ENCODE data around the gene CNIH3. TPM values are rescaled to one million over a fixed set of nuclear protein-coding genes. Genes with fewer than 3 reads are reported as not detected.

CNIH3 gene
- total and polyA plus RNA-seq, 5 donors from 2014 or later = 1.4 to 2.6 (median 1.9) TPM

DNA sequence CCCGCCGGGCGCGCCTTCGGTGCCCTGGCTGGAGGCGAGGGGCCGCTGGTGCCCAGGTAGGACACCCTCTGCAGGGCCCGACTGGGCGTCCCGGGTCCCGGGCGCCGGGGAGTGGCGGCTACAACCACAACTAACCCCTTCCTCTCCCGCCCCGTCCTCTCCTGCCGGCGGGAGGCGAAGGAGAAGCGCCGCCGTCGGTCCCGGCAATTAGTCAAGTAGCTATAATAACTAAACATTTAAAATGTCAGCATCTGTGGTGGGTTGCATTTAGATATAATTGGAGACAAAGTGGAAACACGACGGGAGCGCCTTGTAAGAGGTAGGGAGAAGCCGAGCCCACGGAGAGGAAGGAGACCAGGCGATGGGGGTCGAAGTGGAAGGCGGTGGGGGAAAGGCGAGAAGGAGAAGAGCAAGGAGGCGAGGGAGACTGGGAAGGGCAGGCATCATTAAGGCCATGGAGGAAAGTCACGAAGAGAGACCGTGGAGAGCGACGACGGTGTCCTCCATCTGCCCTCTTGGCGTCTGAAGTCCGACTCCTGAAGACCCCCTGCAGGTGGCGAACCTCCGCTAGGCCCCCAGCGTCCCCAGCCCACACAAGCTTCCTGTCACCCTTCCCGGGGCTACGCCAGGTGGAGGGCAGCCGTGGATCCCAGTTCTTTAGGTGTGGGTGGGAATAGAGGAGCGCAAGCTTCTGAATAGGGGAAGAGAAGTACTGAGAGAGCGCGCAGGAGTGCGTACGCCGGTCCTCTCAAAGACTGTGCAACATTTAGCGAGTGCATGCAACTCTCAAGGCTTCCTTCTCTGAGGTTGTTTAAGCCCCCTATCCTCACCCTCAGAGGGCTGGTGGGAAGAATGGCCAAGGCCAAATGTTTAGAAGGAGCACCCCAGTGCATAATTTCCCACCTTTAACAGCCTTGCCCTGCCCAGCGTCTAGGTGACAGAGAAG is 1.6 kb downstream of the CNIH3 start:
- Histone ChIP-seq H3K4me1 (ENCODE audit: control insufficient read depth, insufficient read depth, low read length, poor library complexity, severe bottlenecking) (peaks cover 26% of the 10 kb centered on the region), H3K9me3 (ENCODE audit: control insufficient read depth in 2 of 2, low read length in 2 of 2) (peaks cover 0 to 4% of the 10 kb centered on the region in 2 experiments), H3K36me3 (ENCODE audit: control insufficient read depth, insufficient read depth, low read length) (no peaks in the 10 kb centered on the region), H3K27me3 (ENCODE audit: control insufficient read depth, insufficient read depth, low read length) (peaks cover 34% of the 10 kb centered on the region), H3K27ac (ENCODE audit: insufficient read depth, low read length, poor library complexity, severe bottlenecking) (no peak overlapping the region), H3K4me3 (ENCODE audit: low read depth, low read length) (no peak overlapping the region)
- H3K4me1 Mint-ChIP-seq = peaks cover 5 to 26% (median 13%) of the 10 kb centered on the region in 4 donors
- peaks cover 0 to 11% (median 4%) of the 10 kb centered on the region in 7 donors for H3K9me3 Mint-ChIP-seq
- peak overlapping the region in 1 of 3 donors; percentile 72 for H3K27ac Mint-ChIP-seq
- no peaks in the 10 kb centered on the region for H3K36me3 Mint-ChIP-seq
- ATAC-seq (ENCODE audit: low read depth in 2 of 2) (no peak), DNase-seq (no peak)
- H3K4me3 Mint-ChIP-seq = peak overlapping the region in 3 of 4 donors; percentile 39 to 70 (median 69)
- peaks cover 63% of the 10 kb centered on the region for H3K27me3 Mint-ChIP-seq

DNA sequence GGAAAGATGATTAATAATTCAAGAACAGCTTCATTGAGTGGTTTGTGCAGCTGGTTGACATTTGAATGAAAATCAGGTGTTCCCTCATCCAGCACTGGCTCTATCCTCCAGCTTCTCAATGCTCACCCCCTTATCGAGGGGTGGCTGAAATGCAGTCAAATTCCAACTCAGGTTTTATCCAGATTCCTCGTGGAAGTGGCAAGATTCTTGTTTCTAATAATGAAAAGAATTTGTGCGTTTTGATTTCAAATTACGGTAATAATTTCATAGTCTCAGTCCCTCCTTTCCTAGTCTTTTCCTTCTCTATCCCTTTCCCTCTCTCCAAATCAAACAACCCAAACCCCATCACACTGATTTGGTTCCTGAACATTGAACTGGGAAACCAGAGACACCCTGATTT is 3.1 kb downstream of the CNIH3 start:
- H3K27me3 Mint-ChIP-seq = peaks cover 58% of the 10 kb centered on the region
- no peaks in the 10 kb centered on the region for H3K36me3 ChIP-seq (ENCODE audit: control insufficient read depth, insufficient read depth, low read length)
- H3K27ac ChIP-seq (ENCODE audit: insufficient read depth, low read length, poor library complexity, severe bottlenecking) = no peak overlapping the region
- peaks cover 0 to 11% (median 4%) of the 10 kb centered on the region in 7 donors for H3K9me3 Mint-ChIP-seq
- DNase-seq = no peak
- peak overlapping the region in 2 of 3 donors; percentile 12 to 16 for H3K27ac Mint-ChIP-seq
- no peak for ATAC-seq (ENCODE audit: low read depth in 2 of 2)
- H3K27me3 ChIP-seq (ENCODE audit: control insufficient read depth, insufficient read depth, low read length) = peaks cover 34% of the 10 kb centered on the region
- H3K4me3 ChIP-seq (ENCODE audit: low read depth, low read length) = no peak overlapping the region
- H3K9me3 ChIP-seq (ENCODE audit: control insufficient read depth in 2 of 2, low read length in 2 of 2) = peaks cover 0 to 4% of the 10 kb centered on the region in 2 experiments
- no peaks in the 10 kb centered on the region for H3K36me3 Mint-ChIP-seq
- H3K4me1 Mint-ChIP-seq = peaks cover 10 to 40% (median 25%) of the 10 kb centered on the region in 4 donors
- H3K4me1 ChIP-seq (ENCODE audit: control insufficient read depth, insufficient read depth, low read length, poor library complexity, severe bottlenecking) = peaks cover 41% of the 10 kb centered on the region
- no peak overlapping the region for H3K4me3 Mint-ChIP-seq

GRCh38 chr1:224620105-224620504 is 4.0 kb downstream of the CNIH3 start:
- no peak overlapping the region for H3K27ac Mint-ChIP-seq
- no peak overlapping the region for H3K4me3 Mint-ChIP-seq
- Histone ChIP-seq H3K9me3 (ENCODE audit: control insufficient read depth in 2 of 2, low read length in 2 of 2) (peaks cover 0 to 4% of the 10 kb centered on the region in 2 experiments), H3K4me3 (ENCODE audit: low read depth, low read length) (no peak overlapping the region), H3K36me3 (ENCODE audit: control insufficient read depth, insufficient read depth, low read length) (no peaks in the 10 kb centered on the region), H3K27ac (ENCODE audit: insufficient read depth, low read length, poor library complexity, severe bottlenecking) (no peak overlapping the region), H3K27me3 (ENCODE audit: control insufficient read depth, insufficient read depth, low read length) (peaks cover 32% of the 10 kb centered on the region), H3K4me1 (ENCODE audit: control insufficient read depth, insufficient read depth, low read length, poor library complexity, severe bottlenecking) (peaks cover 50% of the 10 kb centered on the region)
- ATAC-seq (ENCODE audit: low read depth in 2 of 2) (no peak), DNase-seq (no peak)
- peaks cover 51% of the 10 kb centered on the region for H3K27me3 Mint-ChIP-seq
- H3K4me1 Mint-ChIP-seq = peaks cover 10 to 49% (median 32%) of the 10 kb centered on the region in 4 donors
- peaks cover 0 to 11% (median 4%) of the 10 kb centered on the region in 7 donors for H3K9me3 Mint-ChIP-seq
- H3K36me3 Mint-ChIP-seq = no peaks in the 10 kb centered on the region

GRCh38 chr1:224621813-224622682 is 5.9 kb downstream of the CNIH3 start:
- H3K4me1 Mint-ChIP-seq = peaks cover 10 to 51% (median 29%) of the 10 kb centered on the region in 4 donors
- H3K9me3 ChIP-seq (ENCODE audit: control insufficient read depth in 2 of 2, low read length in 2 of 2) = peaks cover 0 to 4% of the 10 kb centered on the region in 2 experiments
- H3K4me1 ChIP-seq (ENCODE audit: control insufficient read depth, insufficient read depth, low read length, poor library complexity, severe bottlenecking) = peaks cover 35% of the 10 kb centered on the region
- peaks cover 0 to 11% (median 4%) of the 10 kb centered on the region in 7 donors for H3K9me3 Mint-ChIP-seq
- H3K27me3 Mint-ChIP-seq = peaks cover 39% of the 10 kb centered on the region
- H3K27ac Mint-ChIP-seq = peak overlapping the region; percentile 81 to 97 (median 97)
- DNase-seq = no peak
- H3K4me3 ChIP-seq (ENCODE audit: low read depth, low read length) = no peak overlapping the region
- ATAC-seq (ENCODE audit: low read depth in 2 of 2) = no peak
- no peak overlapping the region for H3K27ac ChIP-seq (ENCODE audit: insufficient read depth, low read length, poor library complexity, severe bottlenecking)
- H3K27me3 ChIP-seq (ENCODE audit: control insufficient read depth, insufficient read depth, low read length) = peaks cover 26% of the 10 kb centered on the region
- no peaks in the 10 kb centered on the region for H3K36me3 ChIP-seq (ENCODE audit: control insufficient read depth, insufficient read depth, low read length)
- no peaks in the 10 kb centered on the region for H3K36me3 Mint-ChIP-seq
- H3K4me3 Mint-ChIP-seq = peak overlapping the region in 1 of 4 donors; percentile 40

DNA sequence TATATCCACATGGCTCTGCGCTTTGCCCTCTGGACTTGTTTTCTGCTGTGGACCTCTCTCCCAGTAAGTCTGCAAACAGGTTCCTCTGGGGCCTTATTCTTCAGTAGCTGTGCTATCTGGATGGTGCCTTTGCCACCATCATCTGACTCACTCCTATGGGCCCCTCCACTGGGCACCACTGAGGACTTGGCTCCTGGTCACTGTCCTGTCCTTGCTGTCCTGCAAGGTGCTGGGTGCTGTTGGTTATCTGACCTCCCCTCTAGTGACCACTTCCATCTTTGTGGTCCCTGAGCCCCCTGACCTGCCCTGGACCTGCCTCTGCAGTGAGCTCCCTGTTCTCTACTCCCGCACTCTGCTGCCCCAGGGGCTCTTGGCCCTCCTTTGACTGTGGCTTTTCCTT is 6.7 kb downstream of the CNIH3 start:
- peaks cover 0 to 11% (median 4%) of the 10 kb centered on the region in 7 donors for H3K9me3 Mint-ChIP-seq
- no peaks in the 10 kb centered on the region for H3K36me3 ChIP-seq (ENCODE audit: control insufficient read depth, insufficient read depth, low read length)
- H3K36me3 Mint-ChIP-seq = no peaks in the 10 kb centered on the region
- no peak for ATAC-seq (ENCODE audit: low read depth in 2 of 2)
- peaks cover 0 to 4% of the 10 kb centered on the region in 2 experiments for H3K9me3 ChIP-seq (ENCODE audit: control insufficient read depth in 2 of 2, low read length in 2 of 2)
- H3K4me1 ChIP-seq (ENCODE audit: control insufficient read depth, insufficient read depth, low read length, poor library complexity, severe bottlenecking) = peaks cover 27% of the 10 kb centered on the region
- no peak overlapping the region for H3K4me3 ChIP-seq (ENCODE audit: low read depth, low read length)
- peaks cover 23% of the 10 kb centered on the region for H3K27me3 ChIP-seq (ENCODE audit: control insufficient read depth, insufficient read depth, low read length)
- H3K27me3 Mint-ChIP-seq = peaks cover 32% of the 10 kb centered on the region
- no peak overlapping the region for H3K27ac ChIP-seq (ENCODE audit: insufficient read depth, low read length, poor library complexity, severe bottlenecking)
- H3K27ac Mint-ChIP-seq = peak overlapping the region; percentile 76 to 97 (median 97)
- DNase-seq = no peak
- peak overlapping the region in 1 of 4 donors; percentile 39 for H3K4me3 Mint-ChIP-seq
- H3K4me1 Mint-ChIP-seq = peaks cover 5 to 44% (median 28%) of the 10 kb centered on the region in 4 donors

GRCh38 chr1:224623310-224623714 is 7.2 kb downstream of the CNIH3 start:
- H3K9me3 ChIP-seq (ENCODE audit: control insufficient read depth in 2 of 2, low read length in 2 of 2) = peaks cover 0 to 4% of the 10 kb centered on the region in 2 experiments
- H3K27me3 ChIP-seq (ENCODE audit: control insufficient read depth, insufficient read depth, low read length) = peaks cover 22% of the 10 kb centered on the region
- H3K4me1 Mint-ChIP-seq = peaks cover 5 to 41% (median 24%) of the 10 kb centered on the region in 4 donors
- H3K36me3 ChIP-seq (ENCODE audit: control insufficient read depth, insufficient read depth, low read length) = no peaks in the 10 kb centered on the region
- peak overlapping the region; percentile 20 for H3K4me3 ChIP-seq (ENCODE audit: low read depth, low read length)
- H3K9me3 Mint-ChIP-seq = peaks cover 0 to 11% (median 4%) of the 10 kb centered on the region in 7 donors
- peak overlapping the region in 3 of 4 donors; percentile 1 to 87 (median 50) for H3K4me3 Mint-ChIP-seq
- H3K4me1 ChIP-seq (ENCODE audit: control insufficient read depth, insufficient read depth, low read length, poor library complexity, severe bottlenecking) = peaks cover 23% of the 10 kb centered on the region
- DNase-seq (no peak), ATAC-seq (ENCODE audit: low read depth in 2 of 2) (no peak)
- H3K36me3 Mint-ChIP-seq = no peaks in the 10 kb centered on the region
- H3K27me3 Mint-ChIP-seq = peaks cover 28% of the 10 kb centered on the region
- H3K27ac Mint-ChIP-seq = peak overlapping the region; percentile 76 to 97 (median 97)
- H3K27ac ChIP-seq (ENCODE audit: insufficient read depth, low read length, poor library complexity, severe bottlenecking) = no peak overlapping the region

DNA sequence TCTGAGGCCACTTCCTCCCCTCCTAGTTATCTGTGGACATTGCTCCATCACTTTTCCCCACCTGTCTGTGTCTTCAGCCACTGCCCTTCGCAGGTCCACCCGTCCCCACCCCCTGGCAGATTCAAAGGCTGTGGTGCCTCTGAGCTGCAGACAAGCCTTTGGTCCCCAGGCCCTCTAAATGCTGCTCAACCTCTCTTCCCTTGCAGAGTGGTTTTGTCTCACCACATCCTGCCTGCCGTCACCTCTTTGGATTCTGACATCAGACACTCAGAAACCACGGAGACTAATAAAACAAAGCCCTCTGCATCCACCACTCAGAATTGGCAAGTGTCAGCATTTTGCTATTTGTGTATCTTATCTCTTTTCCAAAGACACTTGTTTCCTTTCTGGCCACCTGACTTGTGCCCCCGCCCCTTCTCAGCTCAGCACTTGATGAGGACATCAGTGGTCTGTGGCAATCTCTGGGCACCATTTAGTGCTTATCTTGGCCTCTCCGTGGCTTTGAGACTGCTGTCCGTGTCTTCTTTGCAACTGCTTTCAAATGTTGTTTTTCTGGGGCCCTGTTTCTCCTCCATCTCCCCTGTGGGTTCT is 7.7 kb downstream of the CNIH3 start:
- H3K4me1 Mint-ChIP-seq = peaks cover 5 to 39% (median 21%) of the 10 kb centered on the region in 4 donors
- H3K27ac Mint-ChIP-seq = peak overlapping the region; percentile 94 to 97 (median 97)
- no peaks in the 10 kb centered on the region for H3K36me3 Mint-ChIP-seq
- H3K9me3 ChIP-seq (ENCODE audit: control insufficient read depth in 2 of 2, low read length in 2 of 2) = peaks cover 0 to 4% of the 10 kb centered on the region in 2 experiments
- ATAC-seq (ENCODE audit: low read depth in 2 of 2) = peak; percentile 92 to 97
- peaks cover 23% of the 10 kb centered on the region for H3K4me1 ChIP-seq (ENCODE audit: control insufficient read depth, insufficient read depth, low read length, poor library complexity, severe bottlenecking)
- peak overlapping the region; percentile 1 to 87 (median 54) for H3K4me3 Mint-ChIP-seq
- H3K27ac ChIP-seq (ENCODE audit: insufficient read depth, low read length, poor library complexity, severe bottlenecking) = peak overlapping the region; percentile 85
- peaks cover 22% of the 10 kb centered on the region for H3K27me3 Mint-ChIP-seq
- H3K36me3 ChIP-seq (ENCODE audit: control insufficient read depth, insufficient read depth, low read length) = no peaks in the 10 kb centered on the region
- H3K27me3 ChIP-seq (ENCODE audit: control insufficient read depth, insufficient read depth, low read length) = peaks cover 17% of the 10 kb centered on the region
- DNase-seq = peak; percentile 66 to 93 (median 89)
- H3K4me3 ChIP-seq (ENCODE audit: low read depth, low read length) = peak overlapping the region; percentile 20
- peaks cover 0 to 11% (median 4%) of the 10 kb centered on the region in 7 donors for H3K9me3 Mint-ChIP-seq
